Breast epithelium (tissue), 4 donors: Measurements from ENCODE around the gene IL12RB1. TPM values are rescaled to one million over a fixed set of nuclear protein-coding genes. Genes with fewer than 3 reads are reported as not detected.
"Not testable (repeated sequence)": the region's sequence is repeated elsewhere in the genome, so short reads cannot be mapped to it uniquely, and the experiment has no call there.

Experiments used
- DNase-seq, 2 donors: peaks; one replicate each; pipeline ENCODE4 v3.0.0-alpha.2; 2019; ENCODE audit warnings: low spot score in 2 of 2
- H3K27ac ChIP-seq, 2 donors: fragments of 200-600 bp; sonication (generic) in 1 of 2; one replicate each; pipeline ENCODE4 v1.5.1; 2016 to 2019; ENCODE audit warnings: mild to moderate bottlenecking in 1 of 2
- H3K27me3 ChIP-seq, 2 donors: fragments of 200-600 bp; sonication (generic) in 1 of 2; one replicate each; pipeline versions ENCODE4 v1.5.1 to v1.6.0; 2017 to 2019; ENCODE audit warnings: control low read depth in 1 of 2, mild to moderate bottlenecking in 1 of 2
- H3K36me3 ChIP-seq: fragments of 200-600 bp; one replicate; pipeline ENCODE4 v1.5.1; 2019
- H3K4me1 ChIP-seq, 2 donors: fragments of 200-600 bp; sonication (generic); one replicate each; pipeline ENCODE4 v1.5.1; 2016 to 2019; ENCODE audit warnings: control low read depth in 1 of 2
- H3K4me3 ChIP-seq, 3 donors: fragments of 200-600 bp; sonication (generic); 1 replicate in 2 of 3; 2 replicates in 1 of 3; pipeline ENCODE4 v1.5.1; 2016 to 2019; ENCODE audit warnings: mild to moderate bottlenecking in 3 of 3, moderate library complexity in 2 of 3
- H3K9me3 ChIP-seq, 2 donors: fragments of 200-600 bp; sonication (generic) in 1 of 2; one replicate each; pipeline ENCODE4 v1.5.1; 2016 to 2019; ENCODE audit warnings: control low read depth in 1 of 2
- POLR2A ChIP-seq: fragments of 450-650 bp; IDR thresholded peaks from one replicate; pipeline ENCODE4 v1.6.1; 2016; ENCODE audit warnings: antibody characterized with exemption, mild to moderate bottlenecking, moderate library complexity
- POLR2AphosphoS5 ChIP-seq, 3 donors: sonication (generic); formaldehyde crosslinking; IDR thresholded peaks; one replicate each; pipeline ENCODE4 v1.6.1; 2017; ENCODE audit warnings: antibody characterized with exemption in 3 of 3
- intact Hi-C: fragments of 100-400 bp; cut with DNase I; formaldehyde crosslinking; loops from one replicate; pipeline ENCODE4 v1.15.1; 2023; ENCODE audit warnings: low total_unique reads
- total RNA-seq, 3 donors: library from RNA; depleted of rRNA; stranded (reverse); fragments of >200 nt; gene quantifications; one replicate each; pipeline ENCODE4 v1.1.0, GENCODE V29; 2016
- TF ChIP-seq, protein P1 (sequence below), 3 donors: fragments of 450-650 bp; IDR thresholded peaks; one replicate each; pipeline ENCODE4 v1.5.1; 2016 to 2017; ENCODE audit warnings: antibody characterized with exemption in 3 of 3, mild to moderate bottlenecking in 3 of 3, moderate library complexity in 3 of 3

Gene IL12RB1
- total RNA-seq, 3 donors from 2014 or later, result 0.98 to 2.1 (median 1.6) TPM

DNA sequence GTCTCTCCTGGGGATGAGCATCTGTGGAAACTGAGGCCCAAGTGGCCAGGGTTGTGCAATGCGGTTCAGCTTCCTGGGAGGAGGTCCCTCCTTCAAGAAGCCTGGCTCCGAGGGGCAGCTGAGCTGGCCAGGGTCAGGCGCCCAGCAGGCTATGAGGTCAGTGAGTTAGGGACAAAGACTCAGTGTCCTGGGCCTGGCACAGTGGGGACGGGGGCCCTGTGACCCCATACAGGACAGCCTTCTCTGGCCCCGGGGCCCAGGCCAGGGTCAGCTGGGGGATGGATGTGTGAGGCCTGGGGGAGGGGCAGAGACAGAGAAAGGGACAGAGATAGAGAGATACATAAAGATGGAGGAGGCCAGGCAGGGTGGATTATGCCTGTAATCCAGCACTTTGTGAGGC lies 3.0 kb upstream of the IL12RB1 start:
- no peak for DNase-seq
- no peak overlapping the region for H3K27ac ChIP-seq
- H3K9me3 ChIP-seq, result no peaks in the 10 kb centered on the region
- TF ChIP-seq, protein P1, sequence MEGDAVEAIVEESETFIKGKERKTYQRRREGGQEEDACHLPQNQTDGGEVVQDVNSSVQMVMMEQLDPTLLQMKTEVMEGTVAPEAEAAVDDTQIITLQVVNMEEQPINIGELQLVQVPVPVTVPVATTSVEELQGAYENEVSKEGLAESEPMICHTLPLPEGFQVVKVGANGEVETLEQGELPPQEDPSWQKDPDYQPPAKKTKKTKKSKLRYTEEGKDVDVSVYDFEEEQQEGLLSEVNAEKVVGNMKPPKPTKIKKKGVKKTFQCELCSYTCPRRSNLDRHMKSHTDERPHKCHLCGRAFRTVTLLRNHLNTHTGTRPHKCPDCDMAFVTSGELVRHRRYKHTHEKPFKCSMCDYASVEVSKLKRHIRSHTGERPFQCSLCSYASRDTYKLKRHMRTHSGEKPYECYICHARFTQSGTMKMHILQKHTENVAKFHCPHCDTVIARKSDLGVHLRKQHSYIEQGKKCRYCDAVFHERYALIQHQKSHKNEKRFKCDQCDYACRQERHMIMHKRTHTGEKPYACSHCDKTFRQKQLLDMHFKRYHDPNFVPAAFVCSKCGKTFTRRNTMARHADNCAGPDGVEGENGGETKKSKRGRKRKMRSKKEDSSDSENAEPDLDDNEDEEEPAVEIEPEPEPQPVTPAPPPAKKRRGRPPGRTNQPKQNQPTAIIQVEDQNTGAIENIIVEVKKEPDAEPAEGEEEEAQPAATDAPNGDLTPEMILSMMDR (IDR thresholded peaks at IDR 0.05), result no peak
- no peak for TF ChIP-seq POLR2AphosphoS5 (IDR thresholded peaks at IDR 0.05)
- TF ChIP-seq POLR2A, result no peak
- no peaks in the 10 kb centered on the region for H3K27me3 ChIP-seq
- no peaks in the 10 kb centered on the region for H3K4me1 ChIP-seq
- intact Hi-C loops, result no loop called here
- no peaks in the 10 kb centered on the region for H3K36me3 ChIP-seq
- H3K4me3 ChIP-seq, result no peak overlapping the region

- H3K27ac ChIP-seq, H3K27me3 ChIP-seq, H3K9me3 ChIP-seq, H3K4me1 ChIP-seq, intact Hi-C loops, H3K4me3 ChIP-seq, H3K36me3 ChIP-seq, DNase-seq: not testable (repeated sequence)
Measured at GRCh38 chr19:18089096-18089541, 2.4 kb upstream of the IL12RB1 start.

- intact Hi-C loops, result no loop called here
- H3K4me1 ChIP-seq, result no peaks in the 10 kb centered on the region
- H3K4me3 ChIP-seq, result no peak overlapping the region
- no peak for TF ChIP-seq POLR2A
- TF ChIP-seq, protein P1 (IDR thresholded peaks at IDR 0.05), result no peak
- TF ChIP-seq POLR2AphosphoS5 (IDR thresholded peaks at IDR 0.05), result no peak
- no peaks in the 10 kb centered on the region for H3K36me3 ChIP-seq
- no peak overlapping the region for H3K27ac ChIP-seq
- no peaks in the 10 kb centered on the region for H3K27me3 ChIP-seq
- no peak for DNase-seq
- no peaks in the 10 kb centered on the region for H3K9me3 ChIP-seq
Measured at GRCh38 chr19:18085702-18086457, 854 bp downstream of the IL12RB1 start.

GRCh38 chr19:18083929-18084684 lies 2.6 kb downstream of the IL12RB1 start:
- no peaks in the 10 kb centered on the region for H3K27me3 ChIP-seq
- DNase-seq, result no peak
- H3K9me3 ChIP-seq, result no peaks in the 10 kb centered on the region
- no peak overlapping the region for H3K27ac ChIP-seq
- no peak overlapping the region for H3K4me3 ChIP-seq
- TF ChIP-seq, protein P1 (IDR thresholded peaks at IDR 0.05), result no peak
- TF ChIP-seq POLR2A (no peak), POLR2AphosphoS5 (IDR thresholded peaks at IDR 0.05) (no peak)
- no peaks in the 10 kb centered on the region for H3K36me3 ChIP-seq
- H3K4me1 ChIP-seq, result no peaks in the 10 kb centered on the region
- intact Hi-C loops, result no loop called here

GRCh38 chr19:18074192-18074591 lies 12.5 kb downstream of the IL12RB1 start:
- Histone ChIP-seq H3K36me3 (no peaks in the 10 kb centered on the region), H3K4me3 (no peak overlapping the region), H3K27ac (no peak overlapping the region), H3K9me3 (no peaks in the 10 kb centered on the region), H3K4me1 (no peaks in the 10 kb centered on the region), H3K27me3 (no peaks in the 10 kb centered on the region)
- intact Hi-C loops, result no loop called here
- no peak for TF ChIP-seq POLR2AphosphoS5 (IDR thresholded peaks at IDR 0.05)
- TF ChIP-seq, protein P1 (IDR thresholded peaks at IDR 0.05), result no peak
- no peak for TF ChIP-seq POLR2A
- no peak for DNase-seq
